ENCODE measurements around the gene MYL12A.

DNA sequence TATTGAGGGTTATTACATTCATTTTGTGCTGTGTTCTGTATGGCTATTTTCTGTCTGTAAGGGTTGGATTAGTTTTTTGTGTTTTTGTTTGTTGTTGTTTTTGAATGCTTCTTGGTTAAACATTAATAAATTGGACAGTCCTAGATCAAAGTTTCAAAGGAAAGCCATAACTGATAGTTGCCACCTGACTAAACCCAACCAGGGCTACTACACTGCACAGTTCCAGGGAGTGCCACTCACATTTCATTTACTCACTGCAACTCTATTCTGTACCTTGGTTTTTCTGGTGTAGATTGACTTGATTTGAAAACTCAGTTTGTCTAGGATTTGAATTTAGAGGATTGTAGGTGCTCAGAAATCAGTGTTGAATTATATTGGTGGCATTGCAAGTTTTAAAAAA, 20.7 kb downstream of the MYL12A start:
- no peak for TF ChIP-seq POLR2A (IDR thresholded peaks at IDR 0.05)
- TF ChIP-seq, protein P1, sequence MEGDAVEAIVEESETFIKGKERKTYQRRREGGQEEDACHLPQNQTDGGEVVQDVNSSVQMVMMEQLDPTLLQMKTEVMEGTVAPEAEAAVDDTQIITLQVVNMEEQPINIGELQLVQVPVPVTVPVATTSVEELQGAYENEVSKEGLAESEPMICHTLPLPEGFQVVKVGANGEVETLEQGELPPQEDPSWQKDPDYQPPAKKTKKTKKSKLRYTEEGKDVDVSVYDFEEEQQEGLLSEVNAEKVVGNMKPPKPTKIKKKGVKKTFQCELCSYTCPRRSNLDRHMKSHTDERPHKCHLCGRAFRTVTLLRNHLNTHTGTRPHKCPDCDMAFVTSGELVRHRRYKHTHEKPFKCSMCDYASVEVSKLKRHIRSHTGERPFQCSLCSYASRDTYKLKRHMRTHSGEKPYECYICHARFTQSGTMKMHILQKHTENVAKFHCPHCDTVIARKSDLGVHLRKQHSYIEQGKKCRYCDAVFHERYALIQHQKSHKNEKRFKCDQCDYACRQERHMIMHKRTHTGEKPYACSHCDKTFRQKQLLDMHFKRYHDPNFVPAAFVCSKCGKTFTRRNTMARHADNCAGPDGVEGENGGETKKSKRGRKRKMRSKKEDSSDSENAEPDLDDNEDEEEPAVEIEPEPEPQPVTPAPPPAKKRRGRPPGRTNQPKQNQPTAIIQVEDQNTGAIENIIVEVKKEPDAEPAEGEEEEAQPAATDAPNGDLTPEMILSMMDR (IDR thresholded peaks at IDR 0.05), result no peak

Measured in thyroid gland (tissue), 4 donors.